HFF-Myc (cell line): Measurements from ENCODE around the gene MTR.
A peak's percentile ranks its signal among the peaks of the same experiment; 100 is the strongest.

Experiments
- DNase-seq: peaks from one replicate; pipeline ENCODE4 v3.0.0-alpha.2; 2011; ENCODE audit warnings: low read depth; ENCODE audit errors: extremely low read depth
- H3K4me3 ChIP-seq: replicated peaks from 2 replicates; pipeline ENCODE4 v1.5.1; 2011; ENCODE audit warnings: low read depth, mild to moderate bottlenecking, control low read depth, low read length
- TF ChIP-seq, protein P1 (sequence below): IDR thresholded peaks from 2 replicates; pipeline ENCODE4 v1.5.1; 2012; ENCODE audit warnings: mild to moderate bottlenecking, low read depth, low read length, control low read depth; ENCODE audit errors: missing control alignments

The MTR gene

DNA sequence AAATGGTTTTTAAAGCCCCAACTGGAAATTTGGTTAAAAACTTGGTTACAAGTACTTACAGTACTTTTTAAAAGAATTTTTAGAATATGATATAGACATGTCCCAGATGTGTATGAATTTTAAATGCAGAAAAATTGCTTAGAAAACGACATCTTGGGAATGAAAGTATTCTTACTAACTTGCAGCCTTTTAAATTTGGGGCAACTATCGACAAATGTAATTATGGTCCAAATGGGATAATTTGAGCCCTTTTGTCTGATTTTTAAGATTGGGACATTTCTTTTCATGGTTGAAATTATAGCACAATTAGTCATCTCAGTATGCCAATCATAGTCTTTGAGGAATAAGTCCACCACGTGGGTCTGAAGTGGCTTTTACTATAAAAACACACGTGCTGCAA lies 43.2 kb upstream of the MTR start:
- DNase-seq = no peak
- no peak overlapping the region for H3K4me3 ChIP-seq
- TF ChIP-seq, protein P1, sequence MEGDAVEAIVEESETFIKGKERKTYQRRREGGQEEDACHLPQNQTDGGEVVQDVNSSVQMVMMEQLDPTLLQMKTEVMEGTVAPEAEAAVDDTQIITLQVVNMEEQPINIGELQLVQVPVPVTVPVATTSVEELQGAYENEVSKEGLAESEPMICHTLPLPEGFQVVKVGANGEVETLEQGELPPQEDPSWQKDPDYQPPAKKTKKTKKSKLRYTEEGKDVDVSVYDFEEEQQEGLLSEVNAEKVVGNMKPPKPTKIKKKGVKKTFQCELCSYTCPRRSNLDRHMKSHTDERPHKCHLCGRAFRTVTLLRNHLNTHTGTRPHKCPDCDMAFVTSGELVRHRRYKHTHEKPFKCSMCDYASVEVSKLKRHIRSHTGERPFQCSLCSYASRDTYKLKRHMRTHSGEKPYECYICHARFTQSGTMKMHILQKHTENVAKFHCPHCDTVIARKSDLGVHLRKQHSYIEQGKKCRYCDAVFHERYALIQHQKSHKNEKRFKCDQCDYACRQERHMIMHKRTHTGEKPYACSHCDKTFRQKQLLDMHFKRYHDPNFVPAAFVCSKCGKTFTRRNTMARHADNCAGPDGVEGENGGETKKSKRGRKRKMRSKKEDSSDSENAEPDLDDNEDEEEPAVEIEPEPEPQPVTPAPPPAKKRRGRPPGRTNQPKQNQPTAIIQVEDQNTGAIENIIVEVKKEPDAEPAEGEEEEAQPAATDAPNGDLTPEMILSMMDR = no peak

DNA sequence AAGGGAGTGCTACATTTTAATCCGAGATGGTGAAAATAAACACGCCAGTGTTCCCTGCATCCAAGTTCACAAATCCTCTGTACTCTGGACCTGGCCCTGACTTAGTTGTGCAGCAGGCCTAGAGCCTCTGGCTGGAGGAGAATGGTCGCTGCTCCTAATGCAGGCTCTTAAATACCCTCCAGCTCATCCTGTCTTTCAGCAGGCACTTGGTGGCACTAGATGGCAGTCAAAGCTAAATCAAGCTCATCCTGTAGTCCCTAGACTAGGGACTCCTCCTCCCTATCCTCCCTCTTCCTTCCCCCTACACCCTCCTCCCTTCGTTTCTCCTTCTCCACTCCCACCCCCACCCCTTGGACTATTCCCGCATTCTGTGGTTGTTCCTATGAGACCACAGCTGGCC lies 41.6 kb upstream of the MTR start:
- H3K4me3 ChIP-seq = no peak overlapping the region
- no peak for DNase-seq

DNA sequence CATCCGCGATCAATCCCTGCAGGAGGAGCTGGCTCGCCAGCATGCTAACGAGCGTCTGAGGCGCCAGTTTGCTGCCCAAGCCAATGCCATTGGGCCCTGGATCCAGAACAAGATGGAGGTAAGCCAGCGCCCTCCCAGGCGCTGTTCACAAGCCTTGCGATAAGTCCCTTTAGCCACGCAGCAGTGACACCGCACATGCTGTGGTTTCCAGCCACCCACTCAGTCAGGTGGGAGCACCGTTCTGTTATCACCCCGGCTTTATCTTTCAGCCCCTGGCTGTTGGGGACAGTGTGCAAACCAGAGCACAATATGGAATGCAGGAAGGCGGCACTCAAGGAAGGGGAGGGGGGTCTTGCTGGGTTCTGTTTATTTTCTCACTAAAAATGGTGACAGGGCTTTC lies 41.1 kb upstream of the MTR start:
- no peak for DNase-seq
- TF ChIP-seq, protein P1 = no peak
- H3K4me3 ChIP-seq = no peak overlapping the region

More for the DNA sequence above, 41.6 kb upstream of the MTR start:
- TF ChIP-seq, protein P1 = peak; percentile 14

DNA sequence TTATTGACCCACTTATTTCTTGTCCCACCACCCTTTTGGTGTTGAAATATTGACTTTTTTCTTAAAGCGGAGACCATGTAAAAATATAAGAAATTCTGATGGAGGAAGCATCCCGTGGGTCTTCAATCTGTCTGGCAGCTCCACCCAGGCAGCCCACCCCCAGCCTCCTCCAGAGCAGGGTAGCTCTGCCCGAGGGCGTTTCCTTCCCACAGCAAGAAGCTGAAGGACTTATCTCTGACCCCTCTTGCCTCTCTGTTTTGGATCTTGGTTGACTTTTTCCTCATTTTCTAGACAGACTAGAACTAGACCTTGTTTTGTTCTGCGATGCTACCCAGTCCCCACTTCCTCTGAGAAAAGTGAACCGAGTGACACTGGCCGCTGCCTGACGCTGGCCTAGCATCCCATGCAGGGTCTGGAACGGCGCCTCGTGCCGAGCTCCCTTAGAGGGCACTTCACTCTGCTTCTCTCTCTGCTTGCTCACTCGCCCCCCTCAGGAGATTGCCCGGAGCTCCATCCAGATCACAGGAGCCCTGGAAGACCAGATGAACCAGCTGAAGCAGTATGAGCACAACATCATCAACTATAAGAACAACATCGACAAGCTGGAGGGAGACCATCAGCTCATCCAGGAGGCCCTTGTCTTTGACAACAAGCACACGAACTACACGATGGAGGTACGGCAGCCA lies 40.4 kb upstream of the MTR start:
- DNase-seq = no peak
- no peak overlapping the region for H3K4me3 ChIP-seq
- TF ChIP-seq, protein P1 = no peak

DNA sequence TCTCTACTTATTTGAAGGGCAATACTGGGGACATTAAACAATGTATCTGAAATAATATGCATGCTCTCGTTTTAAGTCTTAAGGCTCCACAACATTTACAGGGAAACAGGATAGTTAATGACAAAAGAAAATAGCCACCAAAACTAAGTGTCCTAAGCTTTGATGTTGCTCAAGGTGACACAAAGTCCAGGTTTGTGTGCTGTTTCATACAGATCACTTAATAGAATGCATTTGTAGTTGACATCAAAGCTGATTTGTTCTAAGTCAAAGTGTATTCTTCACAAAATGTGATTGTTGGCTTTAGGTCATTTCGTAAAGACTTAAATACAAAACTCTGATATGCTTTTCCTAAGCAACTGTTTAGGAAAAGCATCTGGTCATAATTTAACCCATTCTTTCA lies 37.5 kb upstream of the MTR start:
- H3K4me3 ChIP-seq = no peak overlapping the region
- no peak for DNase-seq
- TF ChIP-seq, protein P1 = no peak

DNA sequence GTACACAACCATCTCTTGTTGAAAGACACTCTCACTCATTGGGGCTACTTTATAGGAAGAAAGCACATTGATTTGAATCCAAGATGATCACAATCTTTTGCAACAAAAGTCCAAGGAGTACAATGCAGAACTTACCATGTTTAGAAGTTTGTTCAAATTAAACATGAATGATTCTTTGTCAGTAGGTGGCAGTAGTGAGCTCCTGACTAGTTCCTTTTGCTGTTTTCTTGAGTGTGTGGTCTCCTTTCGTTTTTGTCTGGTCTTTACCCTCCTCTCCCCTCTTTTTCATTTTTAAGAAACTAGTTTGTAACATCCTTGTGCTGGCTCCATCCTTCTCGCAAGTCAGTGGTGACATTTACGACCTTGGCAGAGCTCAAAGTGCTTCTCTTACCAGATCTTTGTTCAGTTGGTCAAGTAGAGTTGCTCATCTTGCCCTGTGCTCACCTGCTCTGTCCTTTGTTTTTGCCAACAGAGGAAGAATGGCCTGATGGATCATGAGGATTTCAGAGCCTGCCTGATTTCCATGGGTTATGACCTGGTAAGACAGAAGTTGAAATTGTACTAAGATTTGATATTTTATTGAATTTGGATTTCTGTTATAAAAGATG lies 35.7 kb upstream of the MTR start:
- no peak for DNase-seq
- H3K4me3 ChIP-seq = no peak overlapping the region
- TF ChIP-seq, protein P1 = peak; percentile 58
